ENCODE data around the gene TCP11L2. TPM values are rescaled to one million over a fixed set of nuclear protein-coding genes. Genes with fewer than 3 reads are reported as not detected.
A peak's percentile ranks its signal among the peaks of the same experiment; 100 is the strongest.

TCP11L2 gene
- total and polyA plus RNA-seq, 2 of the 13 experiments (the other 11 are each of a cell fraction or from before 2014, with no cell fraction given): 4.6 to 24.1 TPM

DNA sequence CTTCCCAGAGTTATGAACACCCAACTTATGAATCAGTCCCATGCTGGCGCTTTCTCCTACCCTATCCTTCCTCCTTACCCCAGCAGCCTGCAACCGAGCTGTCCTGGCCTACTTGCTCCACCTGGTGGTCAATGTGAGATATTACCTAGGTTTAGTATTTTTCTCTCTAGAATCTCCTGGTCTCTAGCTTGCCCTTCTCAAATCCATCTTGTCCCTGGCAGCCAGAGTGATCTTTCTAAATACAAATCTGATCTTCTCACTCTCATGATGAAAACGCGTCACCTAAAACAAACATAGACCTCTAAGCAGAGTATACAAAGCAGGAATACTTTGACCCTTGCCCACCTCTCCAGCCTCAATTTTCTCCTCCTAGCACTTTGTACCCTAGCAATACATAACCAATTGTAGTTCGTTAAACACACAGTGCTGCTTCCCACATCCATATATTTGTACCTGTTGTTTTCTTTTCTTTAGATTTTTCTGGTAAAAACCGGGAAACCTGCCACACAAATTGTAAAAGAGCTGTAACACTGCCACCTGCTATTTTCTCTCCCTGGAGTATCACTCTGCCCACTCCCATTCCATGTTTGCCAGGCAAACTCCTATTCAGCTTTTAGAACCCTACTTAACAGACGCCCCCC, 20.0 kb upstream of the TCP11L2 start (continued):
- no peak for TF ChIP-seq ZNF251 (CRISPR knock-in tag; IDR thresholded peaks at IDR 0.05)
- TF ChIP-seq ZMAT3 (CRISPR knock-in tag; conservative IDR thresholded peaks at IDR 0.05): 0 out of 2 replicates have a peak, but pooled peaks have one; percentile 40
- TF ChIP-seq, protein P1, sequence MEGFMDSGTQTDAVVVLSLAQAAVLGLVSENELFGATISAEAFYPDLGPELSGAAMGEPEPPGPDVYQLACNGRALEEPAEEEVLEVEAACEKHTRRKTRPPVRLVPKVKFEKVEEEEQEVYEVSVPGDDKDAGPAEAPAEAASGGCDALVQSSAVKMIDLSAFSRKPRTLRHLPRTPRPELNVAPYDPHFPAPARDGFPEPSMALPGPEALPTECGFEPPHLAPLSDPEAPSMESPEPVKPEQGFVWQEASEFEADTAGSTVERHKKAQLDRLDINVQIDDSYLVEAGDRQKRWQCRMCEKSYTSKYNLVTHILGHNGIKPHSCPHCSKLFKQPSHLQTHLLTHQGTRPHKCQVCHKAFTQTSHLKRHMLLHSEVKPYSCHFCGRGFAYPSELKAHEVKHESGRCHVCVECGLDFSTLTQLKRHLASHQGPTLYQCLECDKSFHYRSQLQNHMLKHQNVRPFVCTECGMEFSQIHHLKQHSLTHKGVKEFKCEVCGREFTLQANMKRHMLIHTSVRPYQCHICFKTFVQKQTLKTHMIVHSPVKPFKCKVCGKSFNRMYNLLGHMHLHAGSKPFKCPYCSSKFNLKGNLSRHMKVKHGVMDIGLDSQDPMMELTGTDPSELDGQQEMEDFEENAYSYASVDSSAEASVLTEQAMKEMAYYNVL (CRISPR knock-in tag; IDR thresholded peaks at IDR 0.05; ENCODE audit: borderline replicate concordance): peak; percentile 79; the same call in 1 of the 2 replicates
- TF ChIP-seq, protein P2, sequence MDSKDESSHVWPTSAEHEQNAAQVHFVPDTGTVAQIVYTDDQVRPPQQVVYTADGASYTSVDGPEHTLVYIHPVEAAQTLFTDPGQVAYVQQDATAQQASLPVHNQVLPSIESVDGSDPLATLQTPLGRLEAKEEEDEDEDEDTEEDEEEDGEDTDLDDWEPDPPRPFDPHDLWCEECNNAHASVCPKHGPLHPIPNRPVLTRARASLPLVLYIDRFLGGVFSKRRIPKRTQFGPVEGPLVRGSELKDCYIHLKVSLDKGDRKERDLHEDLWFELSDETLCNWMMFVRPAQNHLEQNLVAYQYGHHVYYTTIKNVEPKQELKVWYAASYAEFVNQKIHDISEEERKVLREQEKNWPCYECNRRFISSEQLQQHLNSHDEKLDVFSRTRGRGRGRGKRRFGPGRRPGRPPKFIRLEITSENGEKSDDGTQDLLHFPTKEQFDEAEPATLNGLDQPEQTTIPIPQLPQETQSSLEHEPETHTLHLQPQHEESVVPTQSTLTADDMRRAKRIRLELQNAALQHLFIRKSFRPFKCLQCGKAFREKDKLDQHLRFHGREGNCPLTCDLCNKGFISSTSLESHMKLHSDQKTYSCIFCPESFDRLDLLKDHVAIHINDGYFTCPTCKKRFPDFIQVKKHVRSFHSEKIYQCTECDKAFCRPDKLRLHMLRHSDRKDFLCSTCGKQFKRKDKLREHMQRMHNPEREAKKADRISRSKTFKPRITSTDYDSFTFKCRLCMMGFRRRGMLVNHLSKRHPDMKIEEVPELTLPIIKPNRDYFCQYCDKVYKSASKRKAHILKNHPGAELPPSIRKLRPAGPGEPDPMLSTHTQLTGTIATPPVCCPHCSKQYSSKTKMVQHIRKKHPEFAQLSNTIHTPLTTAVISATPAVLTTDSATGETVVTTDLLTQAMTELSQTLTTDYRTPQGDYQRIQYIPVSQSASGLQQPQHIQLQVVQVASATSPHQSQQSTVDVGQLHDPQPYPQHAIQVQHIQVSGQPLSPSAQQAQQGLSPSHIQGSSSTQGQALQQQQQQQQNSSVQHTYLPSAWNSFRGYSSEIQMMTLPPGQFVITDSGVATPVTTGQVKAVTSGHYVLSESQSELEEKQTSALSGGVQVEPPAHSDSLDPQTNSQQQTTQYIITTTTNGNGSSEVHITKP (CRISPR knock-in tag; IDR thresholded peaks at IDR 0.05; ENCODE audit: low read depth): peak; percentile 86
- peak; percentile 92 for TF ChIP-seq JUN (CRISPR knock-in tag; IDR thresholded peaks at IDR 0.05)
- no peak for TF ChIP-seq ZNF430 (CRISPR knock-in tag; IDR thresholded peaks at IDR 0.05)
- peak; percentile 26; the same call in 1 of the 2 replicates for TF ChIP-seq YEATS2 (CRISPR knock-in tag; IDR thresholded peaks at IDR 0.05; ENCODE audit: borderline replicate concordance)
- TF ChIP-seq ATF4 (CRISPR knock-in tag; IDR thresholded peaks at IDR 0.05): peak in 1 of 2 experiments; percentile 73; a peak in 1 of 4 replicates
- peak; percentile 75; the same call in 1 of the 2 replicates for TF ChIP-seq KAT8 (CRISPR knock-in tag; IDR thresholded peaks at IDR 0.05)
- TF ChIP-seq ZNF331 (CRISPR knock-in tag; IDR thresholded peaks at IDR 0.05): peak; percentile 60; the same call in 1 of the 2 replicates
- TF ChIP-seq, protein P3, sequence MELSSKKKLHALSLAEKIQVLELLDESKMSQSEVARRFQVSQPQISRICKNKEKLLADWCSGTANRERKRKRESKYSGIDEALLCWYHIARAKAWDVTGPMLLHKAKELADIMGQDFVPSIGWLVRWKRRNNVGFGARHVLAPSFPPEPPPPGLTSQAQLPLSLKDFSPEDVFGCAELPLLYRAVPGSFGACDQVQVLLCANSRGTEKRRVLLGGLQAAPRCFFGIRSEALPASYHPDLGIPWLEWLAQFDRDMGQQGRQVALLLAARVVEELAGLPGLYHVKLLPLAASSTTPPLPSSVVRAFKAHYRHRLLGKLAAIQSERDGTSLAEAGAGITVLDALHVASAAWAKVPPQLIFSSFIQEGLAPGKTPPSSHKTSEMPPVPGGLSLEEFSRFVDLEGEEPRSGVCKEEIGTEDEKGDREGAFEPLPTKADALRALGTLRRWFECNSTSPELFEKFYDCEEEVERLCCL (CRISPR knock-in tag; IDR thresholded peaks at IDR 0.05; ENCODE audit: borderline replicate concordance): no peak
- peak; percentile 44; the same call in 1 of the 2 replicates for TF ChIP-seq ZMYM3 (CRISPR knock-in tag; IDR thresholded peaks at IDR 0.05)
- TF ChIP-seq ZNF382 (CRISPR knock-in tag; IDR thresholded peaks at IDR 0.05; ENCODE audit: borderline replicate concordance): no peak
- TF ChIP-seq ZMYM4 (CRISPR knock-in tag; IDR thresholded peaks at IDR 0.05): peak; percentile 56; the same call in 1 of the 2 replicates
- peak; percentile 50; the same call in 1 of the 2 replicates for TF ChIP-seq HIC2 (CRISPR knock-in tag; IDR thresholded peaks at IDR 0.05; ENCODE audit: low read depth)
- TF ChIP-seq REL (CRISPR knock-in tag; conservative IDR thresholded peaks at IDR 0.05): 0 out of 2 replicates have a peak, but pooled peaks have one; percentile 31
- TF ChIP-seq, protein P4, sequence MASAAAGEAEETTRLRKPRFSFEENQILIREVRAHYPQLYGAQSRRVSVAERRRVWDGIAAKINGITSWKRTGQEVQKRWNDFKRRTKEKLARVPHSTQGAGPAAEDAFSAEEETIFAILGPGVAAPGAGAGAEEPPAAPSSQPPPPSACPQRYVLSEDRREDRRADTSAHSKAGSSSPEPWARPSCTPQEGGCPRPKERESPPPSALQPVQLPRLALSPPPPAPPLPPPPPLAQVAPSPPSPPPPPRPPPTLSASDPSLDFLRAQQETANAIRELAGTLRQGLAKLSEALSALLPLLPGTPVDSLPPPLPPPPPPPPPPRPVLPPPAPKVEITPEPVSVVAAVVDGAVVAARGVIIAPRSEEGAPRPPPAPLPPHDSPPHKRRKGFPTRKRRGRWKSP (CRISPR knock-in tag; IDR thresholded peaks at IDR 0.05): peak; percentile 76; the same call in 1 of the 2 replicates
